NCI-H1092 treated with DMSO at 0.1 percent for 48 hours (cell line): Measurements from ENCODE around the gene GABRG3.

Experiments used
- DNase-seq: peaks from one replicate; lab custom pipeline; 2025; lab: John Stamatoyannopoulos, UW

GABRG3 gene

DNA sequence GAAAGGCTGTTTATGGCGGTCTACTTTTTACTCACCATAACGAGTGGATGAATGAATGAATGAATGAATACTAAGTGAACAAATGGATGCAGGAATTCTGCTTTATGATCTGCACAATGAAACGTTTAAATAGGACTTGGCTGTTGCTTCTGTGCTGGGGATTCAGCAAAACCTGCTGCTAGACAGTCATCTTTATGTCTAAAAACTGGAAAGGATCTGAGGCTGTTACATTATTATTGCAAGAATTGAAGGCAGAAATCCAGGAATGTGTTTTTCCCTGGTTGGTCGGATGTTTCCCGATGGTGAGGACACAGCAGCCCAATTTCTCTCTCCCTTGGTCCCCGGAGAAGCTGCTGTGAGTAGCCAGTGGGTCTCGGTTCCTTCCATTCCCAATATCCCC is 94.2 kb downstream of the GABRG3 start:
- DNase-seq: no peak

DNA sequence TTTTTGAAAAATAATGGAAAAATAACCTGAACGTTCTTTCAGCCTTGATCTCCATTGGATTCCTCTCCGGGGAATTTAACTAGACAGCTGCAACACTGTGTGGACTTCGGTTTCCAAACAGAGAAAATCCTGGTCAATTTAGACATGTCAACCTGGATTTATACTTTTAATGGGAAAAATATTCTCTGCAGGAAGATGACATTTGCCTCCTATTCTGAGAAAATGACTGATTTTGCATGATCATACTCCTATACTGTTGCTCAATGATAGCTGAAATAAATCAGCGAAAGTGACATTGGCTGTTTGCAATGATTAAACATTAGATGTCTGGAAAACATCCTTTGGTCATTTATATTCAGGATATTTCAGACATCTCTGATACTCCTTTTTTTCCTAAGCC is 94.8 kb downstream of the GABRG3 start:
- no peak for DNase-seq

DNA sequence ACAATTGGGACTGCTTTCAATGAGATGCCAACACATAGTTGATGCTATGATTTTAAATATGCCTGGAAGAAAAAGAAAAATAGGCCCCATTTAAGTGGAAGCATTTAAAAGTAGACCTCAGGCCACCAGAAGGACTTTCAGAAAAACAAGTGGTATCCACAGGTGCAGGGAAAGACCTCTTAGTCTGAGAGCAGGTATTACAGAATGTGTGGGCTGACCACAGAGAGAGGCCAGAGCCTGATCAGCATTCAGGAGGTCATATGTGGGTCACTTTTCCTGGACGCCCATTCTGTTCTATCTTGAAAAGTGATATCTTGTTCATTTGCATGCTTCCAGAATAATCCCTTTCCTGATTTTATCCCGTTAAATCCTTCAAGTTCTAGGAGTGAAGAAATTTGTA is 95.5 kb downstream of the GABRG3 start:
- DNase-seq: no peak

DNA sequence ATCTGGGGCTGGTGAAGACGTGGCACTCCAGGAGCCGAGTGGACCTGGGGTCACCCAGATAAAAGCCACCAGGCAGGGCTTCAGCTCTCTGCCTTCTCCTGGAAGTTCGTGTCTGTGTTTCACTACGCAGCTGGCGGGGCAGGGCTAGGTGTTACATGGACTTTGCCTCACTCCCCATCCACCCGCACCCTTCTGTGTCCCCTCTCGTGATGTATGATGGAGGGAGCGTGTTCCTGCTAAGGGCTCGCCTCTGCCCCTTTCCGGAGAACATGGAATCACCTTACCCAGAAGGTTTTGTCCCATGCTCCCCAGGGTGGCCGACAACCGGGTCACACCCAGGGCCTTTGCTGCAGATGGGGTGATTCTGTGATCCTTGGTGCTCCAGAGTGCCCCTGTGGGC is 96.2 kb downstream of the GABRG3 start:
- DNase-seq: no peak

DNA sequence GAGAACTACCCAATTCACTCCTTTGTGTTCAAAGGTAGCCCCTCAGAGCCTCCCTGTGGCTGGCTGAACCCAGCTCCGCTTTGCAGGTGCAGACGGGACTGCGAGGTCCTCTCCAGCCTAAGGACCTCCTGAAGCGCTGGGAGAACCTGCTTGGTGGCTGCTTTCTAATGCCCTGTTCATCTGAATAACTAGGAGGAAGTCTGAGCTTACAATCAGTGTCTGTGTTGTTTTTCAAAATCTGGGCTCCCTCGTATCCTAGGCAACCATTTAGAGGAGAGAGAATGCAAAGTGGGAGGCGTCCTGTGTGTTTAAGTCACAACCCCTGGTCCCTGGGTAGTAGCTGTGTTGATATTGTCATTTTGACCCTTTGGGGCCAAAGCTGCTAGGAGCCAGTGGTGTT is 99.9 kb downstream of the GABRG3 start:
- no peak for DNase-seq

DNA sequence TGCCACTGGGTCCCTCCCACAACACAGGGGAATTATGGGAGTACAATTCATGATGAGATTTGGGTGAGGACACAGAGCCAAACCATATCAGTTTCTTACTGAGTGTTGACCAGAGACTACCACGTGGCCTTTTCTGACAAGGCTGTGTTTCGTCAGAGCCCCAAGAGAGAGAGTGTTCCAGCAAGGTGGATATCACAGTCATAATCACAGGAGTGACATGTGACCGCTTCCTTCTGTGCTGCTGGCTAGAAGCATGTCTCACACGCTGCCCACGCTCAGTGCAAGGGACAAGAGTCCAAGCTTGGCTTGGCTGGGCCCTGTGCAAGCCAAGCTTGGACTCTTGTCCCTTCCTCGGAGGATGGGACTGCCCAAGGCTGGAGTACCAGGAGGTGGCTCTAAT is 103.2 kb downstream of the GABRG3 start:
- no peak for DNase-seq

DNA sequence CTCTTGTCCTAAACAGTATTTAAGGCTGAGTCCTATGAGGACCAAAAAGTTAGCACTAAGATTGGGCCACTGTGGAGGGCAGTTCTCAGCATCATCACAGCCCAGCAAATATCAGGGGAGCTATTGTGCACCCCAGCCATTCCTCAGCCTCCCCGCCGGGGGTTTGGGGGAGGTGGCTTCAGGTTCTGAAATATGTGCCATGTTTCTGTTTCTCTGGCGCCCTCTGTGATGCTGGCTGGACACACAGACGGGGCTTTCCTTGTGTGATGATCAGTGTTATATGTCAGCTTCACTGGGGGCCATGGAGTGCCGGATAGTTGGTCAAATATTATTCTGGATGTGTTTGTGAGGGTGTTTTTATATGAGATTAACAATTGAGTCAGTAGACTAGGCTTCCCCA is 106.8 kb downstream of the GABRG3 start:
- no peak for DNase-seq

DNA sequence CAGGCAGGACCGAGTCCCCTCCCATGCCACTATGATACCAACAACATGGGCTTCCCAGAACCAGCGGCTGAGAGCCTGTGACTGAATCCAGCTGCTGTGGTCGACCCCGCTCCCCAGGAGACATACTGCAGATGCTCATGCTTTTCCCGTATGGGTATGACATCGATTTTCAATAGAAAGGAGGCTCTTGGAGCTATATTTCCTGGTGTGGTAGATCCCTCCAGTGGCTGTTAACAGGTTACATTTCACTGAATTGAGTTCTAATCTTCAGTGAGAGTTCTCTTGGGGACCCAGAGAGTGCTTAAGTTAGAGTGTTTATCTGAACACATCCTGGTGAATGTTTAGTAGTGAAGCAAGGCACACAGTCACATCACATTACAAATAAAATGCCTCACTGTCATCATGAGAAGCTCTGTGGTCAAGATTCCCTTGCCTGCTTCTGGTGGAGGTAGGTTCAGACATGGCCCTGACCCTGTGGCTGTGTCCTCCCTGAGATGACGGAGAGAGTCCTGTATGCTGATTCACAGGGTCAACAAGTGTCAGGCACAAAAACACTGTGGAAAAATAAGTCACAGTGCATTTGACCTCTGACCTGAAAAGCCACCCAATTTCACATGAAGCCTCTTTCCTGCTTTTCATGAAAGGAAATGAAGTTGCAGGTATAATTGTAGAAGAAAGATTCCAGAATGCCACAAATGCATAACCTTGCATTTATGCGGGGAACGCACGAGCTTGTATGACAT is 110.9 kb downstream of the GABRG3 start:
- no peak for DNase-seq

DNA sequence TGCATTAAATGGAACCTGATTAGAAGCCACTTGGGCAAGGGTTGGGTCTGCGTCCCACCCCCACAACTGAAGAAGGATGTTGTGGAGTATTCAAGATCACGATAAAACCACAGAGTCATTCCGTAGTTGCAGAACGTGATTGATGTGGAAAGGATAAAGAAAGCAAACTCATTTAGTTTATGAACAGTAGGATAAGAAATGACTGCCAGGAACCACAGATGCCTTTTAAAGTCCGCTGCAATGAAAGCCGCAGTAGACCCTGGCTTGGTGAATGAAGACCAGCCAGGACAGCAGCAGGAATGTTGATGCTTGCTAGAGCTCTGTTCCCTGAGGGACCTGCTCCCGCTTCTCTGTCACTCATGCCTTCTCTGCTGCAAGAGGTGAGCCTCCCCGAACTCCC is 111.5 kb downstream of the GABRG3 start:
- DNase-seq: no peak

DNA sequence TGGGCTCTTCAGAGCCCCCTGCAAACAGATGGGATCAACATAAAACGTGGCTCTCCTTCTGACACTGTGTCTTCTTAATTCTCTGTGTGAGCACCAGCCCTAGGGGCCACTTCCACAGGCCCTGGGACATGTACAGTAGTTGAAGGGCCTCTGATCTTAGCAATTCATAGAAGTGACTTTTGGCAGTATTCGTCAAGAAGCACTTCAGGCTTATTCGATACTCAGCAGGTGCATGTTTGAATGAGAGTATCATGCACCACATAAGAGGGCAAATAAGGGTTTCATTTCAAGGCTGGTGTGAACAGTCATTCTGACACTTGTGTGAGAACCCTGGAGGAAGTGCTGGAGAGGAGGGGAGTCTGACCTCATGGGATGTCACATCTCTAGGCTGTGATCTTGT is 113.9 kb downstream of the GABRG3 start:
- peak; percentile 30 for DNase-seq

DNA sequence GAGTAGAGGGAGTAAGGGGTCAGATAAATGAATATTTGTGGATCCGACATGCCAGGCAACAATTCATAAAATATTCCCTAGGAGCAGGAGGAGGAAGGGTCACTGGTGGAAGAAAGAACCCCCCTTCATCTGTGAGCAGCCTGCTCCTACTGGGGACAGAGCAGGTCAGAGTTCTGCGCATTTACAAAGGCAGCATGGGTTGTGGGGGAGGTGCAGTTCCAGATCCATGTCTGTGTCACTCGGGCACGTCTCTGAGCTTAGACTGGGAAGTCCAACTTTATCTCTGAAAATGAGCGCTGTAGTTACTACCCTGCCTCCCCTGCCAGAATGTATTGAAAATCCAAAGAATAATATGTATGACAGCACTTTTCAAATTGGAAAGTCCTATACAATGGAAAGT is 115.2 kb downstream of the GABRG3 start:
- no peak for DNase-seq

DNA sequence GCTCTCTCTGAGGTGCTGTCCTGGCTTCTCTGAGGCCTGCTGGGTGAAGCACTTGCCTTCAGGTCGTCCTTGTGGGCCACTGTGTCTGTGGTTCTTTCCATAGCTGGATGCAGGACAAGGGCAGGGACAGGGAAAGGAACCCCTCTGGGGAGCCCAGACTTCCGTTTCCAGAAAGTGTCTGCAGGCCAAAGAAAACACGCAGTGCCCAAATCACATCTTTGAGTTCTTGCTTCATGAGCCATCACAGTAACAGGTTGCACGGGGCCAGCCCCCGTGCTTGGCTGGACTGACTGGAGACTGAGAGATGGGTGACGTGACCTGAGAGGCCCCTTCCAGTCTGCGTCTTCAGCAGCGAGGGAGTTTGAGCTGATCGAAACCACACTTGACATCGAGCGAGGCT is 115.8 kb downstream of the GABRG3 start:
- DNase-seq: no peak

DNA sequence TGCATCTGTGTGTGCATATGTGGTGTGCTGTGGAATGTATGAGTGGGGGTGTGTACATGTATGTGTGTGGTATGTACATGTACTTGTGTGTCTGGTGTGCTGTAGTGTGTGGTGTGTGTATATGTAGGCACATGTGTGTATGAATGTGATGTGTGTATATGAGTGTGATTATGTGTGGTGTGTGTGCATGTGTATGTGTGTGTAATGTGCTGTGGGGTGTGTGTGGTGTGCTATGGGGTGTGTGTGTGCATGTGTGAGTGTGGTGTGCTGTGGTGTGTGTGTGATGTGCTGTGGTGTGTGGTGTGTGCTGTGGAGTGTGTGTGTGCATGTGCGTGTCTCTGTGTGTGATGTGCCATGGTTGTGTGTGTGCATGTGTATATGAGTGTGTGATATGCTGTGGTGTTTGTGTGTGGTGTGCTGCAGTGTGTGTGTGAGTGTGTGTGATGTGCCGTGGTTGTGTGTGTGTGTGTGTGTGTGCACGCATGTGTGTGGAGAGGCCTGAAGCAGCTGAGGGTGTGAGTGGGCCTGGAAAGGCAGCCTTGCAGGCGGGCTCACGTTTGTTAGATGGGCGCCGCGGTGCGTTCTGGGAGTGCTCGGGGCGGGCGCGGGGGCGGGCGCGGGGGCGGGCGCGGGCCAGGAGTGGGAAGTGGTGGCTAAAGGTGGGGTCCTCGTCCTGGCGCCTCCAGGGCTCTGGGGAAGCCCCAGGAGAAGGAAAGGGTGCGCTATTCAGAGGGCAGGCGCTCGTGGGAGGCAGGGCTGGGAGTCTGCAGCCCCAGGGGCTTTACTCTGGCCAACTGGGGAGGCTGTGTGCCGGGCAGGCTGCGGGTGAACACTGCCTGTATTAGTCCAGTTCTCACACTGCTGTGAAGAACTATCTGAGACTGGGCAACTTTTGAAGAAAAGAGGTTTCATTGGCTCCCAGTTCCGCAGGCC is 116.9 kb downstream of the GABRG3 start:
- DNase-seq: no peak

DNA sequence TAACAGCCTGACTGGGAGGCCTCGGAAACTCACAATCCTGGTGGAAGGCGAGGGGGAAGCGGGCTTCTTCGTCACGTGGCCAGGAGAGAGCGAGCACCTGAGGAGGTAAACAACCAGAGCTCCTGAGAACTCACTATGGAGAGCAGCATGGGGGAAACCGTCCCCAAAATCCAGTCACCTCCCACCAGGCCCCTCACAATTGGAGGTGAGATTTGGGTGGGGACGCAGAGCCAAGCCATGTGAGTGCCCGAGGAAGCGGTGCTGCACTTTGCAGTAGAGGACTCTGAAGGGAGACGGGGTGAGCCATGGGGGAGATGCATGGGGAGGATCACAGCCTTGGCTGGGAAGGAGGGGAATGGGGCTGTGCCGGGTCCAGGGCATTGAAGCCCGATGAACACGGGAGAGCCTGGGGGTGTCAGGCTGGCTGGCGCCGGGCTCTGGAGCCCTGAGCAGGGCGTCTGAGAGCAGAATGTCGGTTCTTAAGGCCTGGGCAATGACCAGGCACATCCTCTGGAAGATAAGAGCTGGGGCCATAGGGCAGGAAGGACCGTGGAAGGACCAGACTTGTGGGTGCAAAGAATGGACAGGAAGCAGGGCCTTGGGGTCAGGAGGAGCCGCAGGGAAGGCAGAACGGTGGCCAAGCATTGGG is 117.7 kb downstream of the GABRG3 start:
- DNase-seq: no peak

DNA sequence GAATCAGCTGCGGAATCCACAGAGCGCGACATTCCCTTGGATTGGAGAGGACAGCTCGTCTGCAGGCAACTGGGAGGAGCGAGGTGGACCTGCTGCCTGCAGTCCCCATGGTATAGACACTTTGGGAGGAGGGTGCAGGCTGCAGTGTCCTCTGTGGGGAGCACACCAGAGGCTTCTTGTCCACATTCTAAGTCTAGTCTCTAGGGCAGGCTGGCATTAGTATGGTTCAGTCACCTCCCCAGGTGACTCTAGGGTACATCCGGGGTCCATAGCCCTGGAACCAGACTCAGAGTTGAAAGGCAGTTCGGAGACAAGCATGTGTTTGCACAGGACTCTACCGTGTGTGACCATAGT is 118.2 kb downstream of the GABRG3 start:
- DNase-seq: no peak

DNA sequence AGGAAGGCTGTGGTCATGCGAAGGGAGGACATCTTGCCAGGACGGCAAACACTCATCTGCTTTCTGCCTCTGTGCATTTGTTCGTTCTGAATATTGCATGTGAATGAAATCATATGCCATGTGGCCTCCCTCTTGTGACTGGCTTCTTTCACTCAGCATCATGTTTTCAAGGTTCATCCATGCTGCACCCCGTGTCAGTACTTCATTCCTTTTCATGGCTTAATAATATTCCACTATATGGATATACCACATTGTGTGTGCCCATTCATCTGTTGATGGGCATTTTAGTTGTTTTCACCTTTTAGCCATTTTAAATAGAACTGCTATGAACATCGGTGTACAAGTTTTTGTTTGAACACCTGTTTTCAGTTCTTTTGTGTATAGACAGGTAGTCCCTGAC is 118.7 kb downstream of the GABRG3 start:
- DNase-seq: no peak

DNA sequence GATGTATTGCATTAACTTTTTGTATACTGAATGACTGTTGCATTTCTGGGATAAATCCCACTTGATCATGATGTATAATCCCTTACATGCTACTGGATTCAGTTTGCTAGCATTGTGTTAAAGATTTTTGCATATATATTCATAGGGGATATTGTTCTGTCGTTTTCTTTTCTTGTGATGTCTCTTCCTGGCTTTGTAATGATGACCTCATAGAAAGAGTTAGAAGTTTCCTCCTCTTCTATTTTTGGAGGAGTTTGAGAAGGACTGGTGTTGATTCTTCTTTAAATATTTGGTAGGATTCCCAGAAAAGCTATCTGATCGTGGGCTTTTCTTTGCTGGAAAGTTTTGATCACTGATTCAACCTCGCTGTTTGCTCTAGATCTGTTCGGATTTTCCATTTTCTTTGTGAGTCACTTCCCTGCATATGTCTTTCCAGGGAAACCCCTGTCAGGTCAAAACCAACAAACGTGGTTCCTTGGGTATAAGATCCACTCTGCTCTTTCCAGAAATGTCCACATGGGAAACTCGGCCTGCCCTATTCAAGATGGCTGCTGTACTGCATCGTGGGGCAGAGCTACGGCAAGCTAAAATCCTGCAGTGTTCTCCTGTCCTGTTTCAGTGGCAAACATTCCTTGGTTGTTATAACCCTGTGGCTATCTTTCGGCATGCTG is 120.4 kb downstream of the GABRG3 start:
- no peak for DNase-seq

DNA sequence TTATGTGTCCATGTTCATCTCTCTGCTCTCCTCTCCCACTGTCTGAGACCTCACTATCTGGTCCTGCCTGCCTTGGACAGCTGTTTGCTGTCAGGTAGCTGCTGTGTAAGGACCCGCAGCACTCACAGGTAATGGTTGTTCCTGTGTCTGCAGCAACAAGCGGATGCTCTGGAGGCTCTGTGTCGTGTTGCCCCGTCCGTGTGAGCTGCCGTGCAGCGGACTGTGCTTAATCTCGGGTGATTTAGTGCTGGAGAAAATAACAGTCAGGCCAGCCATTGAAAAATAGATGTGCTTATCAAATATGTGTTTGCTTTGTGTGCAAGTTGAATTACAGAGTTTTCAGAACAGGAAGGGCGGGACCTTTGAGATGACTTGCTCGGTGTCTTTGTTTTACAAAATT is 121.4 kb downstream of the GABRG3 start:
- DNase-seq: no peak

DNA sequence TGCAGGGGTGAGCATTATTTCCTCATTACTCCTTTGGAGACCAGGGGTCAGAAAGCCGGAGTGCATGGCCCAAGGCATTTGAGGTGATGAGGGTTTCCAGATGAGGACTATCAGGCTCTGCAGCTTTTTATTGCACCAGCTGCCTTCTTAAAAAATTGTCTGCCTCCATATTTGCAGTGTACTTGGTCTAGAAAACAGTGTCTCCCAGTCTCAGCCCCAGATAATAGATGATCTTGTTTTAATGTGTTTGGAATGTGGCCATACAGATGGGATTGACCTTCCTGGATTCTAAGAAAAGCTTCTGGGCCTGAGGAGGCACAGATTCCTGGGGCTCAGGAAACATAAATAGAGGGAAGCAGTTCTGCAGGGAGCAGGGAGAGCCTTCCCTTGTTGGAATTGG is 123.3 kb downstream of the GABRG3 start:
- DNase-seq: no peak

DNA sequence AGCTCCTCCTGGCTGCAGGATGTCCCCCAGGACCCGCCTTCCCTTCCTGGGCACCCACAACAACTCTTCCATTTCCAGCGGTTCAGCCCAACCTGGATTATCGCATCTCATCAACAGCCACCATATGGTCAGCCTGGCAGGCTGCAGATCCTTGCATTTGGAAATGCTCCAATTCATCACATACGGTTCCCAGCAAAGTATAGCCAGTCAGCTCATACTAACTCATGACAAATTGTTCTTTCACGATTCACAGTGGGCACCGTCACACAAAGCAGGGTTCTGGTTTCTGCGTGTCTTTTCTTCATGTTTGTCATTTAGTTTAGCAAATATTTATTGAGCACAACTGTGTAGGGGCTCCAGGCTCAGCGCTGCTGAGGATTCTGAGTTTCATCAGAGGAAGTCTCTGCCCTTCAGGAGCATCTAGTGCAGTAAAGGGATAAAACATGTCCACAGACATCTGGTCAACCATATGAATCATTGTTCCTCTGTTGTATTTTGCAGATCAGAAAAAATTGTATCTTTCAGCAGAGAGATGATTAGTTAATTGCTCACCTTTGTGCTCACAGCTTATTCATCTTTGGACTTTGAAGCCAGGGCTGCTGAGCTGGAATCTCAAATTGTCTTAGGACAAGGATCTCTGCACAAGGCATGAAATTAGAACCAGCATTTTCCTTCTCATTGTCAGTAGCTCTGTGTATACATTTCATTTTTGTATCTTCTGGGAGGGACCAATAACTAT is 125.1 kb downstream of the GABRG3 start:
- peak; percentile 3 for DNase-seq

DNA sequence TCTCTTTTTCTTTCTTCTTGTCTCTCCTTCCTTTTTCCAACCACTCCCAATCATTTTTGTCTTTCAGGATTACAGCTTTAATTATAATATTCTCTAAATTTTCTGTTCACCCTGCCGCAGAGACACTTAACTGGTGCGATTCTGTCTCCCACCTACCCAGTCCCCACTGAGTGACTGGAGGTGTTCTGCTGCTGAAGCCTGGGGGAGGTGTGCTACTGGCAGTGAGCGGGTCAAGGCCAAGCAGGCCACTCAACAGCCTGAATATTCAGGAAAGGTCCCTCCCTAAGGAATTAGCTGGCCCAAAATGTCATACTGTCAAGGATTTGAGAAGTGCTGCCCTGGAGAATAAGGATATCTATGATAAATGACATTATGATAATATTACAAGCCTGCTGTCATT is 126.5 kb downstream of the GABRG3 start:
- no peak for DNase-seq

DNA sequence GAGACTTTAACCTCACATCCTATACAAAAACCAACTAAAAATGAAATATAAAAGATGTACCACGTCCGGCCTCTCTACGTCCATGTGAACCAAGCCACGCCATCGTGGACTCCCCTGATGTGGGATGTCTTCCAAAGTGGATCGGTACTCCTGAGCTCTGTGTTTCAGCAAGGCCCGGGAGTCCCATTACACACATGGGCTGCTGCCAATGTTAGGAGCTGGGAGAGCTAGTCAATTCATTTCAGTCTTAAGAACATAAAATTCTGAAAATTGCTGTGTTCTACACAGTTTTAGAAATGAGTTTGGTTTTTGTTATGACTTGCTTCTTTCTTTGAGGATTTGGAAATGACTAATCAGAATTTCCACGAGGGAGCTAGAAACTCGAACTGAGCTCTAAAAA is 131.0 kb downstream of the GABRG3 start:
- no peak for DNase-seq
